Measurements from ENCODE around the gene TMEM117.

GRCh38 chr12:43912859-43913258 lies 77.0 kb downstream of the TMEM117 start:
- TF ChIP-seq CTCF (IDR thresholded peaks at IDR 0.05) = no peak
- TF ChIP-seq POLR2AphosphoS5 (IDR thresholded peaks at IDR 0.05) = no peak
- TF ChIP-seq POLR2A (IDR thresholded peaks at IDR 0.05) = no peak
- TF ChIP-seq EP300 (IDR thresholded peaks at IDR 0.05) = no peak
